ENCODE results near the gene ZNF282.

Gene ZNF282

DNA sequence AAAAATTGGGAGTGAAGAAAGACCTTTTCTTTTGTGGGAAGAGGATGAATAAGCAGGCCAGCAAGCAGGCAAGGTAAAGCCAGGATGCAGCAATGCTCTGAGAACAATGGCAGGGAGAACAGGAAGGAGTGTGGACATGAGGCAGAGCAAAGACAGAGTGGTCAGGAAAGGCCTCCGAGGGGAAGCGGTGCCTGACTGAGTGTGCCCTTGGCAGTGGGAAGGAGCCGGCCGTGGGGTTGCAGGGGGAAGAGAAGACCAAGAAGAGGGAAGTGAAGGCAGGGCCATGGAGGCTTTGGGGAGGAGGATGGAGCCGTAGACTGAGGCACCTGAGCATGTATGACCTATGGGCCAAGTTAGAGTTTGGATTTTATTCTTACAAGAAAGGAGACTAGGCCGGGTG is 22.2 kb downstream of the ZNF282 start:
- TF ChIP-seq ZFX (IDR thresholded peaks at IDR 0.05) = no peak
- TF ChIP-seq, protein P1, sequence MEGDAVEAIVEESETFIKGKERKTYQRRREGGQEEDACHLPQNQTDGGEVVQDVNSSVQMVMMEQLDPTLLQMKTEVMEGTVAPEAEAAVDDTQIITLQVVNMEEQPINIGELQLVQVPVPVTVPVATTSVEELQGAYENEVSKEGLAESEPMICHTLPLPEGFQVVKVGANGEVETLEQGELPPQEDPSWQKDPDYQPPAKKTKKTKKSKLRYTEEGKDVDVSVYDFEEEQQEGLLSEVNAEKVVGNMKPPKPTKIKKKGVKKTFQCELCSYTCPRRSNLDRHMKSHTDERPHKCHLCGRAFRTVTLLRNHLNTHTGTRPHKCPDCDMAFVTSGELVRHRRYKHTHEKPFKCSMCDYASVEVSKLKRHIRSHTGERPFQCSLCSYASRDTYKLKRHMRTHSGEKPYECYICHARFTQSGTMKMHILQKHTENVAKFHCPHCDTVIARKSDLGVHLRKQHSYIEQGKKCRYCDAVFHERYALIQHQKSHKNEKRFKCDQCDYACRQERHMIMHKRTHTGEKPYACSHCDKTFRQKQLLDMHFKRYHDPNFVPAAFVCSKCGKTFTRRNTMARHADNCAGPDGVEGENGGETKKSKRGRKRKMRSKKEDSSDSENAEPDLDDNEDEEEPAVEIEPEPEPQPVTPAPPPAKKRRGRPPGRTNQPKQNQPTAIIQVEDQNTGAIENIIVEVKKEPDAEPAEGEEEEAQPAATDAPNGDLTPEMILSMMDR (conservative IDR thresholded peaks at IDR 0.05) = no peak
- no peak overlapping the region for H3K27ac ChIP-seq

DNA sequence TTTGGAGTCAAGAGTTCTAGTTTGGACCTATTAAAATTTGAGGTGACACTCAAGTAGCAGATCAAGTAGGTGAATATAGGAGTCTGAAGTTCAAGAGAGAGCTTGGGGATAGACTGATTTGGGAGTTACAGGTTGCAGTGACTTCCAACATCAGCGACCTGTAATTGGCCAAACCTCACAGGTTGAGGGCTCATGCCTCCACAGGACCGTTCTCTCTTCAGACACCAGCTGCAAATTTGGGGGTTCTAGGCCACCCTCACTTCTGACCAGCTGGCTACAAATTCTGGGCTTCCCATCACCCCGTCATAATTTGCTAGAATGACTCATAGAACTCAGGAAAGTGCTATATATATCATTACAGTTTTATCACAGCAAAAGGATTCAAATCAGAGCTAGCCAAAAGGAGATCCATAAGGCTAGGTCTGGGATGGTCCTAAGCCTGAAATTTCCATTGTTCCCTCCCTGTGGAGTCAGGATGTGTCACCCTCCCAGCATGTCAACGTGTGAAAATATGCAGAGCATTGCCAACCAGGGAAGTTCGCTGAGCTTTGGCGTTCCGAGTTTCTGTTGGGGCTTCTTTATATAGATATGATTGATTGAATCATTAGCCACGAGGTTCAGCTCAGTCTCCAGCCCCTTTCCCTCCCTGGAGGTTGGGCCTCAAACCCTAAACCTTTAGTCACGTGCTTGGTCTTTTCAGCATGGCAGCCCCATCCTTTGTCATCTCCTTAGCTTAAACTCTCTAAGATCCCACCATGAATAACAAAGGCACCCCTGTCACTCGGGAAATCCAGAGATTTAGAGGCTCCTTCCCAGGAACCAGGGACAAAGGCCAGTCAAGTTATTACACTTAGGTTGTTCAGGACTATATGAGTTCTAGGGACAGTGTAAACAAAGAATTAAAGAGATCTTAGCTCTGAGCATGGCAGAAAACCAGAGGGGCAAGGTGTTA is 23.4 kb downstream of the ZNF282 start:
- no peak overlapping the region for H3K27ac ChIP-seq
- TF ChIP-seq, protein P1 (conservative IDR thresholded peaks at IDR 0.05) = no peak
- TF ChIP-seq ZFX (IDR thresholded peaks at IDR 0.05) = no peak

DNA sequence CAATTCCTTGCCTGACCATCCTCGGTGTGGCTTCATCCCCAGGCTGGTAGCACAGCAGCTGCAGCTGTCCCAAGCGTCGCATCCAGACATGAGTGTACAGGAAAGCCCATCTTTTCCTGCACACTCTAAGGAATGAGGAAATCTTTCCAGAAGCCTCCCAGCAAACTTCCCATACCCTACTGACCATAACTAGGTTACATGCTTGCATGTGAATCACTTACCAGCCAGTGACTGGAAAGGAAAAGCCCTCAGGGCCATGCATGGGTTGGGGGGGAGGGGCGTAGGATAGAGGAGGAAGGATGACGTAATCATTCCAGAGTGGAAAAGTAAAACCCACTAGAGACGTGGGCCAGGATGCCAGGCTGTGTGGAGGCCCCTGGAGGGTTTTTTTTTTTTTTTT is 25.2 kb downstream of the ZNF282 start:
- TF ChIP-seq, protein P1 (conservative IDR thresholded peaks at IDR 0.05) = no peak
- H3K27ac ChIP-seq = no peak overlapping the region

DNA sequence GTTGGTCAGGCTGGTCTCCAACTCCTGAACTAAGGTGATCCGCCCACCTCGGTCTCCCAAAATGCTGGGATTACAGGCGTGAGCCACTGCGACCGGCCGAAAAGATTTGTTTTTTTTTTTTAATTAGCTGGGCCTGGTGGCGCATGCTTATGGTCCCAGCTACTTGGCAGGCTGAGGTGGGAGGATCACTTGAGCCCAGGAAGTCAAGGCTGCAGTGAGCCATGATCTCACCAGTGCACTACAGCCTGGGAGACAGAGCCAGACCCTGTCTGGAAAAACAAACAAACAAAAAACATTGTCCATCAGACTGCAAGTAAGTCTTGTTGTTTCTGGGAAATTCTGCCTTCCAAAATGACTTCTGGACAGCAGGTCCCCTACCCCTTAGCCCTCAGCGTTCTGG is 27.8 kb downstream of the ZNF282 start:
- no peak overlapping the region for H3K27ac ChIP-seq
- TF ChIP-seq ZFX (IDR thresholded peaks at IDR 0.05) = no peak
- TF ChIP-seq, protein P1 (conservative IDR thresholded peaks at IDR 0.05) = no peak

DNA sequence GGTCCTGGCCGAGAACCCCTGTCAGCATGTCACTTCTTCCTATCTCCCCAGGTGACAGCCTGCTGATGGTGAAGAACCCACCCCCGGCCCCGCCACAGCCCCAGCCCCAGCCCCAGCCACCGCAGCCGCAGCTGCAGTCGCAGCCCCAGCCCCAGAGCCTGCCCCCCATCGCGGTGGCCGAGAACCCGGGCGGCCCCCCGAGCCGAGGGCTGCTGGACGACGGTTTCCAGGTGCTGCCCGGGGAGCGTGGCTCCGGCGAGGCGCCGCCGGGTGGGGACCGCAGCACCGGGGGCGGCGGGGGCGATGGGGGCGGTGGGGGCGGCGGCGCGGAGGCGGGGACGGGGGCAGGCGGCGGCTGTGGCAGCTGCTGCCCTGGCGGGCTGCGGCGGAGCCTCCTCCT is 28.4 kb downstream of the ZNF282 start:
- no peak overlapping the region for H3K27ac ChIP-seq
- TF ChIP-seq, protein P1 (conservative IDR thresholded peaks at IDR 0.05) = no peak
- no peak for TF ChIP-seq ZFX (IDR thresholded peaks at IDR 0.05)

DNA sequence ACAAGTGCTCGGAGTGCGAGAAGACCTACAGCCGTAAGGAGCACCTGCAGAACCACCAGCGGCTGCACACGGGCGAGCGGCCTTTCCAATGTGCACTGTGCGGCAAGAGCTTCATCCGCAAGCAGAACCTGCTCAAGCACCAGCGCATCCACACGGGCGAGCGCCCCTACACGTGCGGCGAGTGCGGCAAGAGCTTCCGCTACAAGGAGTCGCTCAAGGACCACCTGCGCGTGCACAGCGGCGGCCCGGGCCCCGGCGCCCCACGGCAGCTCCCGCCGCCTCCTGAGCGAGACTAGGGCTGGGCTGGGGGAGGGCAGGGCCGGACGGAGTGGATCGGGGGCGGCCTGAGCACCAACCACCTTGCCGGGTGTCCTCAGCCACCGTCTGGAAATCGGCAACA is 29.0 kb downstream of the ZNF282 start:
- no peak overlapping the region for H3K27ac ChIP-seq
- TF ChIP-seq, protein P1 (conservative IDR thresholded peaks at IDR 0.05) = no peak
- no peak for TF ChIP-seq ZFX (IDR thresholded peaks at IDR 0.05)

DNA sequence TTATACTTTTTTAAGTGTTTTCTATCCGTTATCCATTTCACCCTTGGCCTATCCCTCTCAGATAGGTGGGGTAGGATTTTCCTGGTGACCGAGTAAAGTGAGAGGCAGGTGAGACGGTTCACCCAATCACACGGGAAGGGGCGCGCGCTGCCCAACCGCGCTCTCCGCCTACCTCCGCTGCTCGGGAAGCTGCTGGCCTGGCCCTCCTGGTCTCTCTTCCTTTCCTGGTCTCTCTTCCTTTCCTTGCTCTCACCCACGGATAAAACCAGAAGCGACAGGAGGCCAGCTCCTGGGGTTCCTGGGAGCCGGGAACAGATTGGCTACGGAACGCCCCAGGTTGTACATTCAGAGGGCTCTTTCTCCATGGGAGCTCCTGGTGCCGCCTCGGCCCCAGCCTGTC is 29.8 kb downstream of the ZNF282 start:
- H3K27ac ChIP-seq = no peak overlapping the region
- no peak for TF ChIP-seq ZFX (IDR thresholded peaks at IDR 0.05)
- TF ChIP-seq, protein P1 (conservative IDR thresholded peaks at IDR 0.05) = no peak
